ENCODE data around the gene ATP5F1D. TPM values are rescaled to one million over a fixed set of nuclear protein-coding genes. Genes with fewer than 3 reads are reported as not detected.

The ATP5F1D gene
- total and polyA plus RNA-seq, 2 donors (not counting 1 experiment from before 2014, with no cell fraction given), result 150 to 166 TPM

DNA sequence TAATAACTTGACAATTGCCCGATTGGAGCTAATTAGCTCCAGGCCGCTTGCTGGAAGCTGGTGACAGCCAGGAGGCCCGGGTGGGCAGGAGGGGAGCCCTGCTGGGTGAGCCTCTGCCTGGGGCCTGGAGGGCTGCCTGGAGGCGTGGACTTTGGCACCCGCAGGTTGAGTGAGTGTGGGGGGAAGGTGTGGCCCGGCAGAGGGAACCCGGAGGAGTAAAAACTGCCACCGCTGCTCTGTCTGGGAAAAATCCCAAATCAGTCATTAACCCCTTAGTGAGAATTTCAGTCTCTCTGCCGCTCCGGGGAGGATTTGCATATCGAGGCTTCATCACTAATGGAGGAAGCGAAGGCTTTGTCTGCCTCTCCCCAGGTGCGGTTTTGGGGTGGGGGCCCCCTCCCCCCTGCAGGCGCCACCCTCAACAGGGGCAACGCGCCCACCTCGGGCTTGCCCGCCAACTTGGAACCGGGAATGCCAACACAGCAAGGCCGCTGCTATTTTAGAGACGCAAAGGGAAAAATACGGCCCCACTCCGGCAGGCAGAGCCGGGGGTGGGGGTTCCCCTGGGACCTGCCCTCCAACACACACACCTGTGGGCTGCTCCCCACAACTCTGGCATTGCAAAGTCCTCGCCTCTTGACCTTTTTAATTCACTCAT lies 50.3 kb downstream of the ATP5F1D start:
- no peak overlapping the region for H3K27ac Mint-ChIP-seq
- H3K27me3 ChIP-seq (replicated peaks in 1 of 4; ENCODE audit: control extremely low read depth in 1 of 4, control insufficient read depth in 3 of 4, insufficient read depth in 4 of 4, low read length in 3 of 4), result peaks cover 0 to 84% (median 22%) of the 10 kb centered on the region in 4 experiments
- no peaks in the 10 kb centered on the region for H4K20me1 ChIP-seq (ENCODE audit: control insufficient read depth, insufficient read depth, low read length, poor library complexity, severe bottlenecking)
- peaks cover 15 to 26% of the 10 kb centered on the region in 2 donors for H3K4me1 ChIP-seq (ENCODE audit: control insufficient read depth in 2 of 2, insufficient read depth in 2 of 2, low read length in 2 of 2)
- ATAC-seq (ENCODE audit: low read depth) (peak; percentile 29), DNase-seq (peak; percentile 37)
- no peak overlapping the region for H3K4me3 Mint-ChIP-seq
- H3K9me3 Mint-ChIP-seq (ENCODE audit: insufficient read depth), result no peaks in the 10 kb centered on the region
- H2AFZ ChIP-seq (ENCODE audit: insufficient read depth, low read depth, low read length, poor library complexity, severe bottlenecking), result no peak overlapping the region
- no peak for TF ChIP-seq EZH2 (IDR thresholded peaks at IDR 0.05; ENCODE audit: borderline replicate concordance, insufficient read depth, low read depth, low read length, poor library complexity, severe bottlenecking)
- H3K9me3 ChIP-seq (ENCODE audit: control extremely low read depth in 1 of 3, control insufficient read depth in 2 of 3, insufficient read depth in 1 of 3, low read length in 2 of 3), result peaks cover 0 to 8% (median 0%) of the 10 kb centered on the region in 3 donors
- H3K79me2 ChIP-seq (ENCODE audit: control insufficient read depth, insufficient read depth, low read length), result no peaks in the 10 kb centered on the region
- no peak overlapping the region for H3K4me3 ChIP-seq (ENCODE audit: control extremely low read depth in 1 of 5, extremely low read depth in 1 of 5, insufficient read depth in 1 of 5, low read depth in 2 of 5, low read length in 4 of 5)
- no peaks in the 10 kb centered on the region for H3K36me3 ChIP-seq (replicated peaks in 1 of 2; ENCODE audit: control extremely low read depth in 1 of 2, control insufficient read depth in 1 of 2, extremely low read depth in 1 of 2, insufficient read depth in 2 of 2, low read length in 1 of 2)
- intact Hi-C loops (cut with micrococcal nuclease), result no loop called here
- H3K9ac ChIP-seq (ENCODE audit: low read length), result no peak overlapping the region
- POLR2A ChIA-PET, result interaction anchor here (0.6 kb wide), 1 partner anchor 14 kb away, joined by 3 read pairs; no protein-coding TSS in a partner anchor
- H3K4me1 Mint-ChIP-seq, result peaks cover 8% of the 10 kb centered on the region
- H3K27me3 Mint-ChIP-seq, result peaks cover 20% of the 10 kb centered on the region
- H3K27ac ChIP-seq (ENCODE audit: low read length in 2 of 2), result no peak overlapping the region
- 65% methylated on average over 20 of the region's 25 CpGs for WGBS (ENCODE audit: insufficient coverage)
- peak overlapping the region; percentile 44 for H3K4me2 ChIP-seq (replicated peaks; ENCODE audit: low read depth, low read length, poor library complexity, severe bottlenecking)
- CTCF ChIA-PET, result interaction anchor here (0.6 kb wide), 1 partner anchor 46 kb away, joined by 4 read pairs; no protein-coding TSS in a partner anchor

DNA sequence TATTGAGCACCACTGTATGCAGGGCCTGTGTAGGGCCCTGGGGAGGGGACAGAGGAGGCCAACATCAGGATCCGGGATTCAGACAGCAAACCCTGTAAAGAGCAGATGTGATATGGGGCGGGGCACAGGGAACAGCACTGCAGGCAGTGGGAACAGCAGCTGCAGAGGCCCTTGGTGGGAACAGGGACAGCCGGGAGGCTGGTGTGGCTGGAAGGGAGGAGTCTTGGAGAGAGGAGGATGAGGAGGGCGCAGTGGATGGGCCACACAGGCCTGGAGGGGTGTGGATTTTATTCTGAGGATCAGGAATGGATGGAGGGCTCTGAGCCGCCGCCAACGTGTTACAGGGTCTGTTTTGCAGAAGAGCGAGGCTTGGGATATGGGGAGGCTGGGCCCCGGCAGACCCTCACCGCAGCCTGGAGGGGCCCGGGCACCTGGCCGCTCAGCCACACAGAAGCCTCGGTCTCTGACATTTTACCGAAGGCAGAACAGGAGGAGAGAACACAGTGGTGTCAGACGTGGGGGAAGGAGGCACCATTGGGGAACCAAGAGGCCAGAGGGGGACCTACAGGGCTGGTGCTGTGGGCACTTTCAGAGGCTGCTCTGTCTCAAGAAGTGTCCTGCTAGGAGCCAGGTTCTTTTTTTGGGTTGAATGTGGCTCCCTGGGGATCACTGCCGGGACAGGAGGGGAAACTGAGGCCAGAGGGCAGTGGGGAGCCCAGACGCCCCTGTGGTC lies 51.0 kb downstream of the ATP5F1D start:
- H3K79me2 ChIP-seq (ENCODE audit: control insufficient read depth, insufficient read depth, low read length), result no peaks in the 10 kb centered on the region
- peaks cover 26% of the 10 kb centered on the region for H3K27me3 Mint-ChIP-seq
- peak overlapping the region; percentile 3 for H3K27ac Mint-ChIP-seq
- H3K4me1 Mint-ChIP-seq, result peaks cover 8% of the 10 kb centered on the region
- peak overlapping the region; percentile 44 for H3K4me2 ChIP-seq (replicated peaks; ENCODE audit: low read depth, low read length, poor library complexity, severe bottlenecking)
- ChIA-PET CTCF (interaction anchor here (0.9 kb wide), 1 partner anchor 13 kb away, joined by 4 read pairs; no protein-coding TSS in a partner anchor), POLR2A (no interaction called here)
- peaks cover 13 to 25% of the 10 kb centered on the region in 2 donors for H3K4me1 ChIP-seq (ENCODE audit: control insufficient read depth in 2 of 2, insufficient read depth in 2 of 2, low read length in 2 of 2)
- DNase-seq (no peak), ATAC-seq (ENCODE audit: low read depth) (no peak)
- peaks cover 0 to 77% (median 20%) of the 10 kb centered on the region in 4 experiments for H3K27me3 ChIP-seq (replicated peaks in 1 of 4; ENCODE audit: control extremely low read depth in 1 of 4, control insufficient read depth in 3 of 4, insufficient read depth in 4 of 4, low read length in 3 of 4)
- H3K27ac ChIP-seq (ENCODE audit: low read length in 2 of 2), result no peak overlapping the region
- intact Hi-C loops (cut with micrococcal nuclease), result no loop called here
- no peaks in the 10 kb centered on the region for H4K20me1 ChIP-seq (ENCODE audit: control insufficient read depth, insufficient read depth, low read length, poor library complexity, severe bottlenecking)
- no peak overlapping the region for H2AFZ ChIP-seq (ENCODE audit: insufficient read depth, low read depth, low read length, poor library complexity, severe bottlenecking)
- 81% methylated on average over 17 of the region's 17 CpGs for WGBS (ENCODE audit: insufficient coverage)
- no peaks in the 10 kb centered on the region for H3K36me3 ChIP-seq (replicated peaks in 1 of 2; ENCODE audit: control extremely low read depth in 1 of 2, control insufficient read depth in 1 of 2, extremely low read depth in 1 of 2, insufficient read depth in 2 of 2, low read length in 1 of 2)
- no peak for TF ChIP-seq EZH2 (IDR thresholded peaks at IDR 0.05; ENCODE audit: borderline replicate concordance, insufficient read depth, low read depth, low read length, poor library complexity, severe bottlenecking)
- TF ChIP-seq CTCF (IDR thresholded peaks at IDR 0.05), result no peak
- no peaks in the 10 kb centered on the region for H3K9me3 Mint-ChIP-seq (ENCODE audit: insufficient read depth)
- H3K9me3 ChIP-seq (ENCODE audit: control extremely low read depth in 1 of 3, control insufficient read depth in 2 of 3, insufficient read depth in 1 of 3, low read length in 2 of 3), result peaks cover 0 to 6% (median 0%) of the 10 kb centered on the region in 3 donors
- H3K4me3 Mint-ChIP-seq, result no peak overlapping the region
- no peak overlapping the region for H3K4me3 ChIP-seq (ENCODE audit: control extremely low read depth in 1 of 5, extremely low read depth in 1 of 5, insufficient read depth in 1 of 5, low read depth in 2 of 5, low read length in 4 of 5)
- H3K9ac ChIP-seq (ENCODE audit: low read length), result no peak overlapping the region
